Nephron progenitor cell (in vitro differentiated cells): ENCODE data around the gene LRRC18.

Experiments
- DNase-seq: peaks from one replicate; pipeline ENCODE4 v3.0.0; 2021
- H3K27ac Mint-ChIP-seq: 2 replicates; pipeline ENCODE4 v1.8.0; 2021; ENCODE audit warnings: mild to moderate bottlenecking, moderate library complexity, mixed read lengths
- H3K27me3 Mint-ChIP-seq: 2 replicates; pipeline ENCODE4 v1.8.0; 2021; ENCODE audit warnings: mild to moderate bottlenecking, low read depth, mixed read lengths; ENCODE audit not compliant: poor library complexity
- H3K36me3 Mint-ChIP-seq: 2 replicates; pipeline ENCODE4 v1.8.0; 2021; ENCODE audit warnings: low read depth, mixed read lengths
- H3K4me1 Mint-ChIP-seq: 2 replicates; pipeline ENCODE4 v1.8.0; 2021; ENCODE audit warnings: mixed read lengths
- H3K4me3 Mint-ChIP-seq: 2 replicates; pipeline ENCODE4 v1.8.0; 2021; ENCODE audit warnings: mild to moderate bottlenecking, moderate library complexity, mixed read lengths
- H3K9me3 Mint-ChIP-seq: 2 replicates; pipeline ENCODE4 v1.8.0; 2021; ENCODE audit warnings: mild to moderate bottlenecking, moderate library complexity, mixed read lengths
- CTCF ChIP-seq: fragments of 200-600 bp; sonication (generic); IDR thresholded peaks from 2 replicates; pipeline ENCODE4 v1.5.0; 2021; ENCODE audit warnings: antibody characterized with exemption

Gene LRRC18

GRCh38 chr10:48898426-48898825, 41.2 kb downstream of the LRRC18 start:
- no peaks in the 10 kb centered on the region for H3K36me3 Mint-ChIP-seq
- H3K4me3 Mint-ChIP-seq: no peak overlapping the region
- H3K9me3 Mint-ChIP-seq: no peaks in the 10 kb centered on the region
- H3K4me1 Mint-ChIP-seq: no peaks in the 10 kb centered on the region
- TF ChIP-seq CTCF: no peak
- H3K27me3 Mint-ChIP-seq: peaks cover 40% of the 10 kb centered on the region
- no peak overlapping the region for H3K27ac Mint-ChIP-seq
- no peak for DNase-seq

GRCh38 chr10:48897441-48897790, 42.2 kb downstream of the LRRC18 start:
- no peak overlapping the region for H3K4me3 Mint-ChIP-seq

GRCh38 chr10:48896756-48897440, 42.7 kb downstream of the LRRC18 start:
- no peak overlapping the region for H3K4me3 Mint-ChIP-seq
- no peaks in the 10 kb centered on the region for H3K36me3 Mint-ChIP-seq
- no peak overlapping the region for H3K27ac Mint-ChIP-seq
- H3K9me3 Mint-ChIP-seq: no peaks in the 10 kb centered on the region
- H3K4me1 Mint-ChIP-seq: no peaks in the 10 kb centered on the region
- no peak for DNase-seq
- H3K27me3 Mint-ChIP-seq: peaks cover 30% of the 10 kb centered on the region
- TF ChIP-seq CTCF: no peak

More at GRCh38 chr10:48897441-48897790, 42.2 kb downstream of the LRRC18 start:
- no peak for DNase-seq
- H3K9me3 Mint-ChIP-seq: no peaks in the 10 kb centered on the region
- no peak for TF ChIP-seq CTCF
- H3K36me3 Mint-ChIP-seq: no peaks in the 10 kb centered on the region
- no peak overlapping the region for H3K27ac Mint-ChIP-seq
- H3K4me1 Mint-ChIP-seq: no peaks in the 10 kb centered on the region
- peaks cover 35% of the 10 kb centered on the region for H3K27me3 Mint-ChIP-seq

- no peak overlapping the region for H3K27ac Mint-ChIP-seq
- no peaks in the 10 kb centered on the region for H3K9me3 Mint-ChIP-seq
- peaks cover 26% of the 10 kb centered on the region for H3K27me3 Mint-ChIP-seq
- H3K36me3 Mint-ChIP-seq: no peaks in the 10 kb centered on the region
- H3K4me3 Mint-ChIP-seq: no peak overlapping the region
- no peaks in the 10 kb centered on the region for H3K4me1 Mint-ChIP-seq
- no peak for TF ChIP-seq CTCF
- DNase-seq: no peak
These were observed 43.8 kb downstream of the LRRC18 start for GRCh38 chr10:48895803-48896195.

GRCh38 chr10:48894911-48895802, 44.5 kb downstream of the LRRC18 start:
- no peak for TF ChIP-seq CTCF
- no peak overlapping the region for H3K27ac Mint-ChIP-seq
- H3K4me3 Mint-ChIP-seq: no peak overlapping the region
- H3K4me1 Mint-ChIP-seq: no peaks in the 10 kb centered on the region
- H3K9me3 Mint-ChIP-seq: no peaks in the 10 kb centered on the region
- no peaks in the 10 kb centered on the region for H3K36me3 Mint-ChIP-seq
- peaks cover 28% of the 10 kb centered on the region for H3K27me3 Mint-ChIP-seq
- no peak for DNase-seq
